ENCODE results near the gene TSPAN4.

The TSPAN4 gene

DNA sequence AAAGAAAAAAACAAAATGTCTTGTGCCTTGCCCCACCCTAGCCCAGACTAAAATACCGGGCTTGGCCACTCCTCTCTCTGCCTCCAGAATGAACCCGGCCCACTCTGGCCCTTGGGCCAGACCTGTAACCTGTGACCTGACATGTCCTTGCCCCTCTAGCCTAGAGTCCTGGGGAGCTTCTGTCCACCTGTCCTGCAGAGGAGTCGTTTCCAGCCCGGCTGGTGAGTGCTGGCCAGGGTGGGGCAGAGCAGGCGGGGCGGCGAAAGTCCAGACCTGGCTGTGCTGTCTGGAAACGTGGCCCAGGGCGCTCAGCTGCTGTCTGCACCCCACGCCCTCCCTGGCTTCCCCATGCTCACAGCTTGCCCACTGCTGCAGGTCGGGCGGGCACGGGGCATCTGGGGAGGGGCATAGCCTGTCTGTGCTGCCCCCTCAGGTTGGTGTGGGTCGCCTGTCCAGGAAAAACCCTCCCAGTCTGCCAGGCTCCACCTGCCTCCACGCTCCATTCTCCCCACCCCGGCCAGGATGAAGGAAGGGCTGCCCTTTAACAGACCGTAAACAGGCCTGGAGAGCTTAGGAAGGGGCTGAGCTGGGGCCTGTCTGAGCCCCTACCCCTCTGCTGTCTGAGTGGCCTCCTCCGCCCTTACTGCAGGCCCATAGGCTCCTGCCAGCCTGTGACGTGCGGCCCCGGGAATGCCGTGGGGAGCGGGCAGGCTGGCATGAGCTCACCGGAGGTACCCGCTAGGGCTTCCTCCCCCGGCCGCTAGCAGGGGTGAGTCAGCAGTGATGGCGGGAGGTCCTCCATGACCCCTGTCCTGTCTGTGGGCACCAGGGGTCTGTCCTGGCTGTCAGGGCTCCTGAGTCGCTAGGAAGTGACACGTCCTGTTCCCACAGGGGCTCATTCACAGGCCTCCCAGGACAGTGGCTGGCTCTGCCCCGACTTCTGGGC is 8.0 kb upstream of the TSPAN4 start:
- DNase-seq (ENCODE audit: low read depth in 2 of 2): no peak

DNA sequence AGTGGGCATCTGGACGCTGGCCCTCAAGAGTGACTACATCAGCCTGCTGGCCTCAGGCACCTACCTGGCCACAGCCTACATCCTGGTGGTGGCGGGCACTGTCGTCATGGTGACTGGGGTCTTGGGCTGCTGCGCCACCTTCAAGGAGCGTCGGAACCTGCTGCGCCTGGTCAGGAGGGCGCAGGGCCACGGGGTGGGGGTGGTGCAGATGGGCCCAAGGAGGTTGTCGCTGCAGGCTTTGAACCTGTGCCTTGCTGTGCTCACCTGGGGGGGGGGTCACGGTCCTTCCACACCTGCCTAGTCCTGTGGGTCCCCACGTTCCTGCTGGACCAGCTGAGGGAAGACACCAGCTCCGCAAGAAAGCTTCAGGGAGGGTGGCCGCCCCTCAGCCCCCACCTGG is 6.4 kb upstream of the TSPAN4 start:
- DNase-seq (ENCODE audit: low read depth in 2 of 2): no peak

DNA sequence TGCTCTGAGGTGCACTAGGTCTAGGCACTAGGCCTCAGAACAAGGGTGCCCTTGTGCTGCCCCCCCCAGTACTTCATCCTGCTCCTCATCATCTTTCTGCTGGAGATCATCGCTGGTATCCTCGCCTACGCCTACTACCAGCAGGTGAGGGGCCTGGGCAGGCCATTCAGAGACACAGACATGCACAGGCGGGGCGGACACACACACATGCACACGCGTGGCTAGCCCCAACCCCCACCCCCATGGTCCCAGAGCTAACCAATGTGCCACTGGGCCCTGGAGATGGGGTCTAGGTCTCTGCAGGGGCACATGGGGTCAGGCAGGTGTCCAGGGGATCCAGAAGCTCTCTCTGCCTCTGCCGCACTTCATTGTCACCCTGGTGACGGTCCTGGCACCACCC is 6.0 kb upstream of the TSPAN4 start:
- DNase-seq (ENCODE audit: low read depth in 2 of 2): no peak

- no peak for DNase-seq (ENCODE audit: low read depth in 2 of 2)
Observed at GRCh38 chr11:837189-837989, 5.3 kb upstream of the TSPAN4 start.

DNA sequence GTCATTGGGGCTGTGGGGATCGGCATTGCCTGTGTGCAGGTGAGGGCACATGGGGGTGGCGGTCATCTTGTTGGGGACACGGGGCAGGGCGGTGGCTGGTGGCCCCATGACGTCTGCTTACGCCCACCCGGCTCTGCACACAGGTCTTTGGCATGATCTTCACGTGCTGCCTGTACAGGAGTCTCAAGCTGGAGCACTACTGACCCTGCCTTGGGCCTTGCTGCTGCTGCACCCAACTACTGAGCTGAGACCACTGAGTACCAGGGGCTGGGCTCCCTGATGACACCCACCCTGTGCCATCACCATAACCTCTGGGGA is 4.7 kb upstream of the TSPAN4 start:
- no peak for DNase-seq (ENCODE audit: low read depth in 2 of 2)

- no peak for DNase-seq (ENCODE audit: low read depth in 2 of 2)
Observed at GRCh38 chr11:838441-839279, 4.0 kb upstream of the TSPAN4 start.

DNA sequence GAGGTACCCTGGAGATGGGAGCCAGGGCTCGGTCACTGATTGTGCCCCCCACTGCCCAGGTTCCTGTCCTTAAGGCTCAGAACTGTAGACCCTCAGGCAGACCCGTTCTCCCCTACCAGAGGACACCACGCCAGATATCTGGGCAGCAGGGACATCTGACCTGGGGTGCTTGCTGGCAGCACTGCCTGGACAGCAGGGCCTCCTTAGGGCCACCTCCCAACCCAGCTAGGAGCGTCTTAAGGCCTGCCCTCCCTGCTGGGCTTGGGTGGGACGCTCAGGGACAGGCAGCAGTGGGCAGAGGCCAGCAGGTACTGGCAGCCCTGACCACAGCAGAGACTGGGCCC is 3.4 kb upstream of the TSPAN4 start:
- DNase-seq (ENCODE audit: low read depth in 2 of 2): no peak

- no peak for DNase-seq (ENCODE audit: low read depth in 2 of 2)
Observed at GRCh38 chr11:839875-840617, 2.6 kb upstream of the TSPAN4 start.

GRCh38 chr11:841981-842369 is 677 bp upstream of the TSPAN4 start:
- no peak for DNase-seq (ENCODE audit: low read depth in 2 of 2)

DNA sequence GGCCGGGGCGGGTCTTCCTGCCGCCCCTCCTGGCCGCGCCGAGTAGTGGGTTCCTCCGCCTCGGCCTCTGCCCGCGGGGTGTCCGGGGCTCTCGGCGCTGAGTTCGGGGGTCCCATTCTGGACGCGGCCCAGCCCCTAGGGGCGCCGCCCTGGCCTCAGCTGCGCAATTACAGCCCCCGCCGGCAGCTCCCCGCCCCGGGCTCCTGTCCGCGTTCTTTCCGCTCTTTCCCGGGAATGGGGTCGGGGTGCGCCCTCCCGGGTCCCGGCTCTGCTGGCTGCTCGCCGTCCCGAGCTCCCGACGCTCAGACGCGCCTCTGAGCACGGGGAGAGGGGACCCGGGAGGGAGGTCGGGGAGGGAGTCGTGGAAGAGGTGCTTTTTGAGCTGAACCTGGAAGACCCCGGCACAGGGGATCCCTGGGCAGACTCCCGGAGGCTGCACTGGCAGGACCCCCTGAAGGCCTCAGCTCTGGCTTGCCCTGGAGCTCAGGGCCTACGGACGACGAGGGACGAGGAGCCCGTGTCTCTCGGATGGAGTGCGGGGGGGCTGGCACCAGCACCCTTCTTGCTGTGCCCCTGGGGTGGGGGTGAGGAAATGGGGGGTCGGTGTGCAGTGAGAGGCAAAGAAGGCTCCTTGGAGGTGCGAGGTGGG is 558 bp downstream of the TSPAN4 start:
- no peak for DNase-seq (ENCODE audit: low read depth in 2 of 2)

- DNase-seq (ENCODE audit: low read depth in 2 of 2): no peak
Observed at GRCh38 chr11:843818-844692, 1.4 kb downstream of the TSPAN4 start.

- DNase-seq (ENCODE audit: low read depth in 2 of 2): no peak
Observed at GRCh38 chr11:844693-845644, 2.3 kb downstream of the TSPAN4 start.

GRCh38 chr11:845872-846495 is 3.3 kb downstream of the TSPAN4 start:
- DNase-seq (ENCODE audit: low read depth in 2 of 2): no peak

GRCh38 chr11:846496-847098 is 3.9 kb downstream of the TSPAN4 start:
- DNase-seq (ENCODE audit: low read depth in 2 of 2): no peak

- no peak for DNase-seq (ENCODE audit: low read depth in 2 of 2)
Observed at GRCh38 chr11:847876-848275, 5.2 kb downstream of the TSPAN4 start.

DNA sequence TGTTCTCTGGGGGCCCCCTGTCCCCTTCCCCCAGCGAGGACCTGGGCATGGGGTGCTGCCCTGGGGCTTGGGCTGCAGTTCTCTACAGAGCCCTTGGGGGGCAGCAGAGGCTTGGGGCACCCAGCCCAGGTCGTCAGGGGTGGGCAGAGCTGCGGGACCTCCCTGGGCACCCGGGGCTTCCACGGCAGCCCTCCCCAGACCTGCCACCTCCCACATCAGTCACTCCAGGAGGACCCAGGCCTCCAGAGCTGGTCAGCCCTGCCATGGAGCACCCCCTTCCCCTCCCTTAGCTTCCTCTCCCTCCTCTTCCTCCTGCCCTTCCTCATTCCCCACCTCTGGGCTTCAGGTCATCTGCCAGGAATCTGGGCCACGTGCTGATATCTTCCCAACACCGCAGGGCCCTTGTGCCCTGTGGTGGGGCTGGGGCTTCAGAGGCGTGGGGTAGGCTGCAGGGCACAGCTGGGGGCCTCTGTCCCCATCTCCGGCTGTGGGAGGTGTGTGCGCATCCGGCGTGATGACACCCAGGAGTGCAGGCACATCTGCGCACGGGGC is 5.8 kb downstream of the TSPAN4 start:
- peak; percentile 59 to 60 for DNase-seq (ENCODE audit: low read depth in 2 of 2)

GRCh38 chr11:849104-849824 is 6.6 kb downstream of the TSPAN4 start:
- DNase-seq (ENCODE audit: low read depth in 2 of 2): no peak

All from stimulated activated CD8-positive, alpha-beta memory T cell treated with anti-CD3 and anti-CD28 coated beads, Interleukin-2, amount 100 ng/mL, for 48 hours (primary cell).